IgD-negative memory B cell (primary cell): Measurements from ENCODE around the gene CDC14C. TPM values are rescaled to one million over a fixed set of nuclear protein-coding genes. Genes with fewer than 3 reads are reported as not detected.

Experiments
- H3K27ac Mint-ChIP-seq, 3 donors: one replicate each; pipeline ENCODE4 v1.8.0; 2020 to 2022; ENCODE audit warnings: mild to moderate bottlenecking in 3 of 3, mixed read lengths in 3 of 3, moderate library complexity in 1 of 3
- H3K27me3 Mint-ChIP-seq: one replicate; pipeline ENCODE4 v1.8.0; 2021; ENCODE audit warnings: mixed read lengths
- H3K36me3 Mint-ChIP-seq: one replicate; pipeline ENCODE4 v1.8.0; 2020; ENCODE audit warnings: mild to moderate bottlenecking, mixed read lengths
- H3K4me1 Mint-ChIP-seq, 3 donors: one replicate each; pipeline ENCODE4 v1.8.0; 2020 to 2022; ENCODE audit warnings: mixed read lengths in 3 of 3, mild to moderate bottlenecking in 1 of 3
- H3K4me3 Mint-ChIP-seq, 4 donors: one replicate each; pipeline ENCODE4 v1.8.0; 2020 to 2022; ENCODE audit warnings: mild to moderate bottlenecking in 4 of 4, mixed read lengths in 4 of 4, moderate library complexity in 3 of 4
- H3K9me3 Mint-ChIP-seq, 3 donors: one replicate each; pipeline ENCODE4 v1.8.0; 2020 to 2021; ENCODE audit warnings: mixed read lengths in 3 of 3, mild to moderate bottlenecking in 1 of 3
- polyA plus RNA-seq: library from polyadenylated mRNA; unstranded; fragments of 300-500 nt; fragmentation: Illumina TruSeq; gene quantifications from one replicate; pipeline ENCODE4 v1.2.3, GENCODE V29; 2021

The CDC14C gene
- polyA plus RNA-seq, 1 donor from 2014 or later, result not detected

GRCh38 chr7:48938539-48939295 lies 14.4 kb downstream of the CDC14C start:
- Mint-ChIP-seq H3K36me3 (no peaks in the 10 kb centered on the region), H3K4me1 (no peaks in the 10 kb centered on the region), H3K27me3 (no peaks in the 10 kb centered on the region), H3K9me3 (peaks cover 0 to 7% (median 0%) of the 10 kb centered on the region in 3 donors), H3K4me3 (no peak overlapping the region), H3K27ac (no peak overlapping the region)

- H3K27ac Mint-ChIP-seq, result no peak overlapping the region
- H3K27me3 Mint-ChIP-seq, result peaks cover 1% of the 10 kb centered on the region
- no peak overlapping the region for H3K4me3 Mint-ChIP-seq
- H3K9me3 Mint-ChIP-seq, result peaks cover 3 to 10% (median 3%) of the 10 kb centered on the region in 3 donors
- H3K4me1 Mint-ChIP-seq, result no peaks in the 10 kb centered on the region
- H3K36me3 Mint-ChIP-seq, result peaks cover 1% of the 10 kb centered on the region
Measured at GRCh38 chr7:48943279-48943990, 19.1 kb downstream of the CDC14C start.

GRCh38 chr7:48955916-48956315 lies 31.6 kb downstream of the CDC14C start:
- Mint-ChIP-seq H3K27me3 (no peaks in the 10 kb centered on the region), H3K27ac (no peak overlapping the region)

GRCh38 chr7:48959676-48960075 lies 35.3 kb downstream of the CDC14C start:
- no peak overlapping the region for H3K4me3 Mint-ChIP-seq
- H3K27me3 Mint-ChIP-seq, result no peaks in the 10 kb centered on the region

More at GRCh38 chr7:48955916-48956315, 31.6 kb downstream of the CDC14C start:
- peaks cover 0 to 1% (median 0%) of the 10 kb centered on the region in 3 donors for H3K9me3 Mint-ChIP-seq
- no peaks in the 10 kb centered on the region for H3K4me1 Mint-ChIP-seq
- H3K4me3 Mint-ChIP-seq, result no peak overlapping the region
- no peaks in the 10 kb centered on the region for H3K36me3 Mint-ChIP-seq

GRCh38 chr7:48962821-48963505 lies 38.6 kb downstream of the CDC14C start:
- H3K27ac Mint-ChIP-seq, result no peak overlapping the region
- no peaks in the 10 kb centered on the region for H3K36me3 Mint-ChIP-seq
- no peaks in the 10 kb centered on the region for H3K27me3 Mint-ChIP-seq
- peaks cover 0 to 1% (median 0%) of the 10 kb centered on the region in 3 donors for H3K9me3 Mint-ChIP-seq
- H3K4me3 Mint-ChIP-seq, result no peak overlapping the region
- no peaks in the 10 kb centered on the region for H3K4me1 Mint-ChIP-seq

More at GRCh38 chr7:48959676-48960075, 35.3 kb downstream of the CDC14C start:
- H3K9me3 Mint-ChIP-seq, result peaks cover 0 to 1% (median 0%) of the 10 kb centered on the region in 3 donors
- no peak overlapping the region for H3K27ac Mint-ChIP-seq
- no peaks in the 10 kb centered on the region for H3K4me1 Mint-ChIP-seq
- H3K36me3 Mint-ChIP-seq, result no peaks in the 10 kb centered on the region

GRCh38 chr7:48964074-48964473 lies 39.7 kb downstream of the CDC14C start:
- Mint-ChIP-seq H3K9me3 (peaks cover 0 to 3% (median 0%) of the 10 kb centered on the region in 3 donors), H3K27ac (no peak overlapping the region), H3K4me1 (no peaks in the 10 kb centered on the region), H3K4me3 (no peak overlapping the region), H3K36me3 (no peaks in the 10 kb centered on the region), H3K27me3 (no peaks in the 10 kb centered on the region)

GRCh38 chr7:48971173-48971572 lies 46.8 kb downstream of the CDC14C start:
- no peak overlapping the region for H3K4me3 Mint-ChIP-seq
- H3K9me3 Mint-ChIP-seq, result peaks cover 1 to 13% (median 6%) of the 10 kb centered on the region in 3 donors
- no peaks in the 10 kb centered on the region for H3K36me3 Mint-ChIP-seq
- H3K27me3 Mint-ChIP-seq, result no peaks in the 10 kb centered on the region
- no peak overlapping the region for H3K27ac Mint-ChIP-seq
- H3K4me1 Mint-ChIP-seq, result no peaks in the 10 kb centered on the region

GRCh38 chr7:48976253-48976652 lies 51.9 kb downstream of the CDC14C start:
- no peak overlapping the region for H3K27ac Mint-ChIP-seq
- no peak overlapping the region for H3K4me3 Mint-ChIP-seq
- H3K27me3 Mint-ChIP-seq, result no peaks in the 10 kb centered on the region
- no peaks in the 10 kb centered on the region for H3K4me1 Mint-ChIP-seq
- no peaks in the 10 kb centered on the region for H3K36me3 Mint-ChIP-seq
- peaks cover 2 to 6% (median 5%) of the 10 kb centered on the region in 3 donors for H3K9me3 Mint-ChIP-seq

- H3K27me3 Mint-ChIP-seq, result no peaks in the 10 kb centered on the region
- H3K9me3 Mint-ChIP-seq, result peaks cover 2 to 8% (median 6%) of the 10 kb centered on the region in 3 donors
- H3K4me1 Mint-ChIP-seq, result no peaks in the 10 kb centered on the region
- no peak overlapping the region for H3K4me3 Mint-ChIP-seq
- H3K36me3 Mint-ChIP-seq, result no peaks in the 10 kb centered on the region
- no peak overlapping the region for H3K27ac Mint-ChIP-seq
Measured at GRCh38 chr7:48976850-48977249, 52.5 kb downstream of the CDC14C start.
